NCI-H1436 treated with DMSO at 0.1 percent for 48 hours (cell line): Measurements from ENCODE around the gene SQSTM1.
"Not testable (repeated sequence)": the region's sequence is repeated elsewhere in the genome, so short reads cannot be mapped to it uniquely, and the experiment has no call there.

Experiments
- DNase-seq: peaks from one replicate; lab custom pipeline; 2025; lab: John Stamatoyannopoulos, UW

SQSTM1 gene

DNA sequence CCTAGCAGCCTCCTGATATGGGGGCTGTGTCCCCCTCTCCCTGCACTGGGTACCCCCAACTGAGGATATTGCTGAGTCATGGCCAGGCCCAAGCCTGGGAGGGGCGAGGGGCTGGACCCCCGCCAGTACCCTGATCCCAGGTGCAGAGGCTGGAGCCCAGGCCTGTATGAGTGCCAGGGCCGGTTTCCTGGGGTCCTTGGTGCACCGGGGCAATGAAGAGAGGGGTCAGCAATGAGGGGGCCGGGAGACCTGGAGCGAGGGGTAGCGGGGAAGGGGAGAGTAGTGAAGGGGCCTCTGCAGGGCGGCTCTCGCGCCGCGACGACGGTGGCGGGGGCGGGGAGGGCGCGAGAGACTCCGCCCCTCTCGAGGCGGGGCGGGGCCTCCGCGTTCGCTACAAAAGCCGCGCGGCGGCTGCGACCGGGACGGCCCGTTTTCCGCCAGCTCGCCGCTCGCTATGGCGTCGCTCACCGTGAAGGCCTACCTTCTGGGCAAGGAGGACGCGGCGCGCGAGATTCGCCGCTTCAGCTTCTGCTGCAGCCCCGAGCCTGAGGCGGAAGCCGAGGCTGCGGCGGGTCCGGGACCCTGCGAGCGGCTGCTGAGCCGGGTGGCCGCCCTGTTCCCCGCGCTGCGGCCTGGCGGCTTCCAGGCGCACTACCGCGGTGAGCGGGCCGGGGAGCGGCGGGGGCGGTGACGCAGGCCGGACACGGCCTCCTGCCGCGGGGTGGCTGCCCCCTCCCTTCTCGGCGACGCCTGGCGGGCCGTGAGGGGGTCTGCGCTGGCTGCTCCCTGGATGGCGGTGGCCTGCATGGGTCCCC, at the start of gene SQSTM1:
TSS of gene SQSTM1 (plus strand) at position 423 of the 815 bp plus-strand sequence. CDS start at position 455, 32 bp downstream.
- DNase-seq, result no peak

DNA sequence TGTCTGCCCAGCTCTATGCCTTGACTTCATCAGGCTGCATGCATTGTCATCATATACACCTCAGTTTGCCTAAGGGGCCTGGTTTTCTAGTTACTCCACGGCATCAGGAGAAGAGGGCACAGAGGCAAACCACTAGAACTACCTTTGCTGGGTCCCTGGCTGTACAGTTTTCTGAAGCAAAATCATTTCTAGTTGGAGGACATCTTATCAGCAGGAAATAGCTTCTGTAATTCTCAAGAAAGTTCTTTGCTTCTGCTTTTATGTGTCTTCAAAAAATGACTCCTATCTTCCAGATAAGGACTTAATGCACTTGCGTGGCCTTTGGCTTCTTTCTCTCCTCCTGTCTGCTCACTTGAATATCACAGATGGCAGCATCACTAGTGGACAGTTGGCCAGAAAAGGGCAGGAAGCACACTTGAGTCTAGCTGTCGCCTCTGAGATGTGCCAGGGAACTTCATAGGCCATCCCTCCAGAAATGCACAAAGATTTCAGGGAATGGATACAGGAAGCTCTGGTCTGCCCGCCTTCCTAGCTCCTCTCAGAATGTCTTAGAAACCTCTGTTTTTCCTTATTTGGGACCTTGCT, 49.3 kb upstream of the SQSTM1 start:
- DNase-seq, result no peak

DNA sequence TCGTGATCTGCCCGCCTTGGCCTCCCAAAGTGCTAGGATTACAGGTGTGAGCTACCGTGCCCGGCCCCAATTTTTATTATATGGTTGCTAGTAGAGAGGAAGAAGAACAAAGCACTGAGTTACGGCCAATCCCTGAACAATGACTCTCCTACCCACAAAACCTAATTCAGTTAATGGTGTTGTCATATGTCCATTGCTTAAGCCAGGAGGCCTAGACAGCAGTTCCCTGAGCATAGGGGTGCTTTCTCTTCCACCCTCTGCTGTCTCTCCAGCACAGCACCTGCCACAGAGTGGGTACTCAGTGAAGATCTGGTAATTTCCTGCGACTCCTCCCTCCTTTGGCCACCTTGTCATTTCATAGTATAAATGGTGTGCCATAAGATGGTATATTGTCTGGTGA, 48.4 kb upstream of the SQSTM1 start:
- DNase-seq, result no peak

DNA sequence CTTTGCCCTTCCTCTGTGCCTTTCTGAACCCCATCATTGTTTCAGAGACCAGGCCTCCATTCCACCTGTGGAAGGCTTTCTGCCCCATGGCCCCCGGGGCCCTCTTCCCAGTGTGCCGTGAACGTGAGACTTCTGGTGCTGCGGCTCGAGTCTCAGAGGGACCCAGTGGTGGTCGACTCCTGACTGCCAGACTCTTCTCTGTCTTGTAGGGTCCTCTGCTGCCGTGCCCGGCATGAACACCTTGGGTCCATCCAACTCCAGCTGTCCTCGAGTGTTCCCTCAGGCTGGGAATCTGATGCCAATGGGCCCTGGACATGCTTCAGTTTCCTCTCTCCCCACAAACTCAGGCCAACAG, 47.0 kb upstream of the SQSTM1 start:
- no peak for DNase-seq

DNA sequence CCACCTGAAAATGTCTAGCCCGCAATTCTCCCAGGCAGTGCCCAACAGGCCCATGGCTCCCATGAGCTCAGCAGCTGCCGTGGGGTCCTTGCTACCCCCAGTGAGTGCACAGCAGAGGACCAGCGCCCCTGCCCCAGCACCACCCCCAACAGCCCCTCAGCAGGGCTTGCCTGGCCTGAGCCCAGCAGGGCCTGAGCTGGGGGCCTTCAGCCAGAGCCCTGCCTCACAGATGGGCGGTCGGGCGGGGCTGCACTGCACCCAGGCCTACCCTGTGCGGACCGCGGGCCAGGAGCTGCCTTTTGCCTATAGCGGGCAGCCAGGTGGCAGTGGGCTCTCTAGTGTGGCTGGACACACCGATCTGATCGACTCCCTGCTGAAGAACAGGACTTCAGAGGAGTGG, 46.3 kb upstream of the SQSTM1 start:
- DNase-seq, result no peak

DNA sequence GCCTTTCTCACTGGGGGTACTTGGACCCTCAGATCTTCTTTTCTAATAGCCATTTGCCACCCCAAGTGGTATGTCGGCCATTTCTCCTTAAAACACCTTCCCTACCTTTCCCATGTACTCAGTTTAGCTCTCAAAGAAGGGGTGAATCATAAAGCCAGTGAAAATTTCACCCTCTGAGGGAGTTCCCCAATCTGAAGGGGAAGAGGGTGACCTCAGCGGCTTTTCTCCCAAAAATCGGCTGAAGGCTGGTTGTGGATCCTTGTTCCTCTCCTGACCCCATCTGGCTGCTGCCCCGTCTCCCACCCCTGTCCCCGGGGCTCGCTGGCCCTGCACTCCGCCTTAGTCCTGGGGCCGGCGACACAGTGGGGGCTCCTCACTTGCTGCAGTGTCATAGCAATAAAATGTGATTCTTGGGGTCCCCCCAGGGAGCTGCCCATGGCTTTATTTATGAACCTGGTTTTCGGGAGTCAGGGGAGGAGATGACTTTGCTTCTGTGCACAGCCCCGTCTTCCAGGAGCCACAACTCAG, 44.2 kb upstream of the SQSTM1 start:
- DNase-seq, result no peak

DNA sequence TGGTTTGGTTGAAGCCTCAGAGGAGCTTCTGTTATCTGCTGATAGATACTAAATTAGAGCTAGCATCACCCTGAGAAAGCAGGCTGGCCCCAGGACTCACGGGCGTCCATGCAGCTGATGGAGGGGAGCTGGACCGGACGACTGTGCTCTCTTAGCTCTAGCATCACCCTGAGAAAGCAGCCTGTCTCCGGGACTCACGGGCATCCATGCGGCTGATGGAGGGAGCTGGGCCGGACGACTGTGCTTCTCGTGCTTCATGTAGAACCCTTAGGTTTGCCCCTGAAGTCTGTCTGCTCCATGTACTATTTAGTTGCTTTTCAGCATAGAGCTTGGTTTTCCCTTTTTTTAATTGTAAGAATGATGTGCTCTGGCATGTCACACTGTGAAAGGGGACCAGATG, 43.2 kb upstream of the SQSTM1 start:
- DNase-seq, result no peak

DNA sequence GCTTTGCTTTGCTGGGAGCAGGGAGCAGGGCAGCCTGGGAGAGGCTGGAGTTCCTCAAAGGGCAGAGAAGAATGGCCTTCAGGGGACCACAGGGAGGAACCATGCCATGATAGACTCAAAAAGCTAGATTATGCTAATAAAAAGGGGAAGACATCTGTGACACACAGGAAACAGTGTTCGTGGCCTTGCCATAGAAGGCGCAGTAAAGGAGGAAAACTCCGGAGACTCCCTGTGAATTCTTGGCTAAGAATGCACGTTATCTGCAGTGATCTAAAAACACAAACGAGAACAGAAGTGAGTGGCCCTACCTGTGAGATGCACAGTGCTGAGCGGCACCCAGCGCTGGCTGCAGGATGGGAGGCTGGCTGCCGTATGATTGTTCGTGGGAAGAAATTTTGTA, 42.8 kb upstream of the SQSTM1 start:
- DNase-seq, result no peak

DNA sequence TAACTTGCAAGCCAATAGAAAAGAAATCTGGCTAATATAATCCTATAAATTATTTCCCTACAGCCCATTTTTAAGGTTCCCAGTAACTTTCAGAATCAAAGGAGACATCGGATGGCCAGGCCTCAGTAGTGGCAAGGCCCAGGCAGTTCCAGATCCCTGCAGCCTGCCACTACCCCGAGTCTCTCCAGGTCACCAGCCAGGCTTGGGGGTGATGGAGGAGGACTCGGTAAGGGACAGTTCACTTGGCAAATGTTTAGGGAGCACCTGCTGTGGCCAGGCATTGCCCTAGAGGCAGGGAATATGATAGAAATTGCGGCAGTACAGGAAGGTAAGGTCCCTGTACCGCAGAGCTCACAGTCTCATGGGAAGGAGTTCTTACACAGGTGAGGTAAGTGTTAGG, 42.1 kb upstream of the SQSTM1 start:
- no peak for DNase-seq

DNA sequence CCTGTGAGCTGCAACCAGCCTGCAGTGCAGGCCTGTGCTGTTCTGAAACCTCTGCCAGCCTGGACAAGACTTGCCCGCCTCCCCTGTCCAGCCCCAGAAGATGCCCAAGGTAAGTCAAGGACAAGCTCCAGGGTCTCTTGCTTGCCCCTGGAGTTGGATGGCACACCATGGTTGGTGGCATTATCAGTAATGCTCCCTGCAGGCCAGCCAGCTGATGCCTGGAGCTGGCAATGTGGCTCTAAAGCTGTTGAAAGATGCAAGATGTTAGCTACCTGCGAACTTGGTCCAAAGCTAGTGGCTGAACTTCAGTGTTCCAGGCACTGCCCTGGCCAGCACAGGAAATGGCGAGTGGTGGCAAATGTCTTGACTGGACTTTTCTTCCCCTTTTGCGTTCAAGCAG, 40.9 kb upstream of the SQSTM1 start:
- DNase-seq, result no peak

DNA sequence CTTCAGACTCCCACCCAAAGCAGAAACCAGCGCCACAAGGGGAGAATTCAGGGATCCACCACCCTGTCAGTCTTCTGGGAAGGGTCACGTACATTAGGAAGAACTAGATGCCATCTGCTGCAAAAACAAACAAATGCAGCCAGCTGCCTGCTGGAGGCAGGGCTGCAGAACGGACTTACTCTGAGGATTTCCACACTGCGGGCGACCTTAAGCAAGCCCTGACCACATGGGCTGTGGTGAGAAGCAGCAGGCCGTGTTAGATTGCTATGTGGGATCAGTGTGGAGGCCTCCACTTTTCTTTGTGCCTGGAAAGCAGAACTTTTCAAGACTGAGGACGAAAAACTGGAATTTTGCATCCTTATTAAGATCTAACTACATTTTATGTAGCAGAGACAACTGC, 40.3 kb upstream of the SQSTM1 start:
- DNase-seq, result no peak

DNA sequence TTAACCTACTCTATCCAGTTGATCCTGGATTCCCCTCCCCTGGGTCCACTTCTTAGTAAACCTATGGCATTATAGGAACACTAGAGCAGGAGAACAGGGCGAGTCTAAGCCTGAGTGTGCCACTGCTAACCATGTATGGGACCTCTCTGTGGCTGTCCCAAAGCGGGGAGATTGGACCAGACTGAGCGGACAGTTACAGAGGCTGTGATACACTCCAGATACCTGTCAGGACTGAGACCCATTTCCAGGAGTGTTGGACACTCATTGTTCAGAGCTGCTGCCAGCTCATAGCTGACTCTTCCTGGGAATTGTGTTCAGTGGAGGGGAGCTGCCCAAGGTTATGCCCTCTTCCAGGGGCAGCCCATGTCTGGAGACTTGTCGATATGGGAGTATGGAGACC, 38.9 kb upstream of the SQSTM1 start:
- DNase-seq, result no peak

DNA sequence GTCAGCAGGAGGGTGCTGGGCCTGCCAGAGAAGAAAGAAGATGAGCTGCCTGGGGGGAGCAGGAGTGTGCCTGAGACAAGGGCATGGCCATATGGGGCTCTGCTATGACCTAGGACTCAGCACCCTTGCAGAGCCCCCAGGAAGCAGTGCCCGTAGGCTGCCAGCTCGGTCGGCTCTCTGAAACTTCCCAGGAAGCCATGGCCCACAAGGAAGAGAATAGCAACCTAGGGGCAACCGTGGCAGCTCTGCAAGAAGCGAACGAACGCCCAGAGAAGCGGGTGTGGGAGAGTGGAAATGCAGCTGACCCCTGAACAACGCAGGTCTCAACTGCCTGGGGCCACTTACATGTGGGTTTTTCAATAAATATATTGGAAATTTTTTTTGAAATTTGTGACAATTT, 37.6 kb upstream of the SQSTM1 start:
- no peak for DNase-seq

DNA sequence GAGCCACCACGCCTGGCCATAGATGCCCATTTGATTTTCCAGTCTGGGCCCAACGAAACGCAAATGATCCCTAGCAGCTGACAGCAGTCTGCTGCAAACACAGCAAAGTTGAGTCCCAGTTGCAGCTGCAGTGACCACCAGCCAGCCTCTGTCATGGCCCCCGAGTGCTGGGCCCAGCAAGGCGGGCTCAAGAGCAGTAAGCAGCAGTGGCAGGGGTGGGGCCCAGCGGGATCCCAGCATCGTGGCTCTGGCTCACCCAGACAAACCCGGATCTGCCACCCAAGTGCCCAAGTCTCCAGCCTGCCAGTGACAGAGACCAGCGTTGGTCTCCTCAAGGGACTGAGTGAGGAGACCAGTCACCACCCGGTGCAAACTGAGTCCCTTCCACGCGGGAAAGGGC, 33.8 kb upstream of the SQSTM1 start:
- DNase-seq, result no peak

DNA sequence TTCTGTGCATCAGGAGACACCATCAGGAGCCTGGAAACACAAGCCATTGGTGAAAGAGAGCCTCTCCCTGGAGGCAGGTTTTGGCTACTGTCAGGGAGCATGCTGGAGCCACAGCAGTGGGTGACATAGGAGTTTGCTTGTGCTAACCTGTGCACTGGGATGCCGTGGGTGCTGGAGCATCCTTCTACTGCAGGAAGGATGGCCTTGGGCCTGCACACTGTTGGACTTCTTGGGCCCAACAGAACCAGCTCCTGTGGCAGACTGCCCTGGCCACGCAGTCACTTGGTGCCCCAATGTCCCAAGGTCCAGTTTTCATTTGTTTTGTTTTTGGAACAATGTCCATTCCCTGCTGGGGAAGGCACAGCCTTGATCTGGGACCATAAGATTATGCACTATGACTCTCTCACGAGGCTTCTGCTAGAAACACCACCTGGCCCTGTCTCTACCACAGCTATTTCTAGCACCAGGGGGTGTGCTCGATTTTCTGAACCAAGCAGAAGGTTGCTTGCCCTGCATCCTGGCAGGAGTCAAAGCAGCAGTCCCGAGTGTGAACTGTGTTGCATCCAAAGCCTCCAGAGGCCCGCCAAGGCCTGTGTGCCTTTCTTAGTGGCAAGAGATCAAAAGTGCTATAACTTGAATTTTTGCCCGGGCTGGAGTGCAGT, 32.4 kb upstream of the SQSTM1 start:
- no peak for DNase-seq

DNA sequence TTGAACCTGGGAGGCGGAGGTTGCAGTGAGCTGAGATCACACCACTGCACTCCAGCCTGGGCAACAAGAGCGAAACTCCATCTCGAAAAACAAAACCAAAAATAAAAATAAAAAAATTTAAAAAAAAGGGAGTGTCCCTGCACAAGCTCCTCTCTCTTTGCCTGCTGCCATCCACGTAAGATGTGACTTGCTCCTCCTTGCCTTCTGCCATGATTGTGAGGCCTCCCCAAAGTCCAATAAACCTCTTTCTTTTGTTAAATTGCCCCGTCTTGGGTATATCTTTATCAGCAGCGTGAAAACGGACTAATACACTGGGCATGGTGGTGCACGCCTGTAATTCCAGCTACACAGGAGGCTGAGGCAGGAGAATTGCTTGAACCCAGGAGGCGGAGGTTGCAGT, 31.4 kb upstream of the SQSTM1 start:
- DNase-seq, result not testable (repeated sequence)

DNA sequence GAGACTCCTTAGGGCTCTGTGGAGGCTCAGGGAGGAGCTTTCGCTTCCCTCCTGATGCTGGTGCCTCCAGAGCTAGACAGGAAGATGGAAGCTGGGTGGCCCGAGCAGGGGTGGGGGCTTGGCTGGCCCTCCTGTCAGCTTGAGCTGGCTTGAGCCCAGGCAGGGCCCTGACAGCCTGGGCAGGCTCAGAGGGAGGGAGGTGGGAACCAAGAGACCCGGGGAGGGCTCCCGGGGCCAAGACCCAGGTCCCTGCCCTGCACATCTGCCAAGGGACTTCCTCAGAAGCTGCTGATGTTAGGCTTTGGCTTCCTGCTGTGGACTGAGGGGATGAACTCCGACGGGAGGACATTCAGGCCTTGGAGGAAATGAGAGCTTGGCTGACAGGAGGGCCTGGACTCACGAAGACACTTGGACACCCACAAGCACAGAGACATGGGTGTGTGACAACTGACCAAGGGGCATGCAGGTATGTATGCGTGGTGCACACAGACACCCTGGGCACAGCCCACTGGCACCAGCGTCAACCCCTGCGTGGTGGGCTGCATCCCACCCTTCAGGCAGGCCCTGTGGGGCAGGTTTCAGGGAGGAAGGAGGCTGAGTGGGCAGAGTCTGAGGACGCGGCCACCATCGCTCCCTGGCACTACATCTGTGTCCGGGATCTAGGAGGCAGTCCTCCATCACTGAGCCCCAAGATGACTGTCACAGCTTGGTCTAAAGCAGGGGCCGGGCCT, 28.7 kb upstream of the SQSTM1 start:
- no peak for DNase-seq

DNA sequence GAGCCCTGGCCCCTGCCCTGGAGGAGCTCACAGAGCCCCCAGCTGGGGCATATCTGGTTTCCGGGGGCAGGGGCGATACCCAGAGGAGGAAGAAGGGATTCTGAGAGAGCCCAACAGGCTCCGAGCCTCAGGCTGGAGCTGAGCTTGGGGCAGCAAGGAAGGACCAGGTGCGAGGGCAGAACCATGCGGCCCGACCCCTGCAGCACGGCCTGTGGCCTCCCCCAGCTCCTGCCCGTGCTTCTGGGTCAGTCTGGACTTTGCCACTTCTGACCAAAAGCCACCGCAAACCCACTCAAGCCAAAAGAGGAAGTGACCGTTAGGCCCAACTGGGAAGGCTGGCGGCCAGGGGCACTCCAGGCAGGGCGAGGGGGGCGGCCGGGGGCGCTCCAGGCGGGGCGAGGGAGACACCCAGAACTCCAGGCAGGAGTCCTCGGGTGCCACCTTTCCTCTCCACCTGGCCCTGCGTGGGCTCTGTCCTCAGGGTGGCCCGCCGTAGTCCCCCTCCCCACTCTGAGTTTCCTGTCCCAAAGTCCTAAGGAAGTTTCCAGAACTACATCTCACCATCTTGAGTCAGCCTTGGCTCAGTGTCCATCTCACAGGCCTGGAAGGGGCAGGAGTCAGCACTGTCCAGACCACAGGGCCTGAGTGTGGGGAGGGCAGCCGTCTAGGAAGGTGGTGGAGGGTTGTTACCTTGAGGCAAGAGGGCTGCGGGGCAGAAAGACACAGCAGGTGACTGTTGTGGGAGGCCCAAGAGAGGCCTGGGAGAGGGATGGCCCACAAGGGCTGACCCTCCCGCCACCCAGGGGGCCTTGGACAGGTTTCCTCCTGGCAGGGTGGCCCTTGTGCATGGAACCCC, 27.9 kb upstream of the SQSTM1 start:
- DNase-seq, result no peak

DNA sequence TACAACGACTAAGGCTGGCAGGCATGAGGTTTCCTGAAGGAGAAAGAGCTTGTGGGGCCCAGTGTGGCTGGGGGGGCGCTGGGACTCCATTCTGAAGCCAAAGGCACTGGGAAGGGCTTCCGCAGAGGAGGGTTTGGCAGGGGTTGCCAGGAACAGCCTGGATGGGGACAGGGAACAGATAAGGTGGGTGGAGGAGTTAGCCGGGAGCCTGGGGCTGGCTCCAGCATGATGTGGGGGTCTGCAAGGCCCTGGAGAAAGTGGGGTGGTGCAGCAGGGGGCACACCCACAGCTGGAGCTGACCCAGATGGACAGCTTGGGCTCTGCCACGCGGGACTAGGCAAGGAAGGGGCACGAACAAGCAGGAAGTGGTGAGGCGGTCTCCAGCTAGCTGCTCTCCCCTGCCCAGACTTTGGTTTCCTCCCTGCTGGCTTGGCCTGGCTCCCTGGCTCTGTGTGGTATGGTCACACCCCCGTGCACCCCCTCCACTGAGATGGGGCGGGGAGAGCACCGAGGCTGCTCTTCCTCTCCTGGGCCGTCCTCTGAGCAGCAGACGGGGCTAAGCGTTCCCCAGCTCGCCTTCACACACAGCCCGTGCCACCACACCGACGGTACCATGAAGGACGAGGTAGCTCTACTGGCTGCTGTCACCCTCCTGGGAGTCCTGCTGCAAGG, 27.1 kb upstream of the SQSTM1 start, which contains the start of gene LTC4S:
TSS of gene LTC4S (plus strand) at position 519 of the 672 bp plus-strand sequence. CDS start at position 614, 95 bp downstream.
- DNase-seq, result no peak

DNA sequence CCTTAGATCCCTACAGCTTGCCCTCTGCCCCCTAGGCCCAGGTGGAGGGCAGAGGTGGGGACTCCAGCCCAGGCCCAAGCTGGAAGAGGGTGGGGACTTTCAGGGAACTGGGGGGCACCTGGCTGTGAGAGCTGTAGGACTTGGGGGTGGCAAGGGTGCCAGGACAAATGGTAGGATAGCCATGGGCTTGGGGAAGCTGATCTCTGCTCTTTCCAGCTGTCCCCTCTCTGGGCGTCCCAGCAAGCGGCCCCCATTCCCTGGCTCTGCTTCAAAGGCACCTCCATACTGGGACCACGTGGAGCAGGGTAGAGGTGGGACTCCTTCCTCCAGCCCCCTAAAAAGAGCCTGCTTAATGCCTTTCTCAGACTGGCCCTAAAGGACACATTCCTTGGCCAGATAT, 26.5 kb upstream of the SQSTM1 start:
- no peak for DNase-seq

DNA sequence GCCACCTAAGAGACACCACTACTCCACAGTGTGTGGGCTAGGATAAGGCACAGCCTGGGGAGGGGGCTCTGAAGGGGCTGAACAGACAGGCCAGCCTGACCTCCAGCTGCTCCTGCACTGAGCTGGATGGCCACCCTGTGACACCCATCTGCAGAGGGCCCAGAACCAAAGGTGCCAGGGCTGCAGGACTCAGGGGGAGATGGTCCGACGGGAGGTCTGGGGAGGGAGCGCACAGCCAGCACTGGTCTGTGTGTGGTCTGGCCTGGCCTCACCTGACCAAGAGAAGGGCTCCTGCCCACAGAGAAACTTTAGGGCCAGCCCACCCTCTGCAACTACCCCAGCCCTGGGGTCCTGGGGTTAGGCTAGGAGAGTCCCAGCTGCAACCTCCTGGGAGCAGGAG, 26.1 kb upstream of the SQSTM1 start:
- no peak for DNase-seq
